Measurements from ENCODE around the gene CHMP5. TPM values are rescaled to one million over a fixed set of nuclear protein-coding genes. Genes with fewer than 3 reads are reported as not detected.

CHMP5 gene
- total and polyA plus RNA-seq, 7 donors = 54.6 to 307 (median 79.6) TPM

GRCh38 chr9:33277484-33277883 is 12.6 kb downstream of the CHMP5 start:
- H3K9me3 ChIP-seq = no peaks in the 10 kb centered on the region
- H3K36me3 ChIP-seq = peaks cover 25 to 98% (median 52%) of the 10 kb centered on the region in 4 donors
- WGBS, 2 donors = 96 to 98% methylated on average over 4 of the region's 4 CpGs
- TF ChIP-seq POLR2AphosphoS5 (IDR thresholded peaks at IDR 0.05) (no peak), EP300 (IDR thresholded peaks at IDR 0.05) (no peak), POLR2A (IDR thresholded peaks at IDR 0.05) (no peak)
- TF ChIP-seq, protein P1, sequence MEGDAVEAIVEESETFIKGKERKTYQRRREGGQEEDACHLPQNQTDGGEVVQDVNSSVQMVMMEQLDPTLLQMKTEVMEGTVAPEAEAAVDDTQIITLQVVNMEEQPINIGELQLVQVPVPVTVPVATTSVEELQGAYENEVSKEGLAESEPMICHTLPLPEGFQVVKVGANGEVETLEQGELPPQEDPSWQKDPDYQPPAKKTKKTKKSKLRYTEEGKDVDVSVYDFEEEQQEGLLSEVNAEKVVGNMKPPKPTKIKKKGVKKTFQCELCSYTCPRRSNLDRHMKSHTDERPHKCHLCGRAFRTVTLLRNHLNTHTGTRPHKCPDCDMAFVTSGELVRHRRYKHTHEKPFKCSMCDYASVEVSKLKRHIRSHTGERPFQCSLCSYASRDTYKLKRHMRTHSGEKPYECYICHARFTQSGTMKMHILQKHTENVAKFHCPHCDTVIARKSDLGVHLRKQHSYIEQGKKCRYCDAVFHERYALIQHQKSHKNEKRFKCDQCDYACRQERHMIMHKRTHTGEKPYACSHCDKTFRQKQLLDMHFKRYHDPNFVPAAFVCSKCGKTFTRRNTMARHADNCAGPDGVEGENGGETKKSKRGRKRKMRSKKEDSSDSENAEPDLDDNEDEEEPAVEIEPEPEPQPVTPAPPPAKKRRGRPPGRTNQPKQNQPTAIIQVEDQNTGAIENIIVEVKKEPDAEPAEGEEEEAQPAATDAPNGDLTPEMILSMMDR (IDR thresholded peaks at IDR 0.05) = no peak
- H3K27ac ChIP-seq = no peak overlapping the region
- DNase-seq = no peak
- H3K27me3 ChIP-seq = no peaks in the 10 kb centered on the region
- no peak overlapping the region for H3K4me3 ChIP-seq
- intact Hi-C loops (cut with DNase I) = no loop called here
- no peaks in the 10 kb centered on the region for H3K4me1 ChIP-seq

GRCh38 chr9:33285502-33285901 is 20.7 kb downstream of the CHMP5 start:
- H3K36me3 ChIP-seq = peaks cover 0 to 33% (median 7%) of the 10 kb centered on the region in 4 donors
- no peaks in the 10 kb centered on the region for H3K9me3 ChIP-seq
- H3K27ac ChIP-seq = no peak overlapping the region
- no peak overlapping the region for H3K4me3 ChIP-seq
- WGBS, 2 donors = 86% methylated on average over 5 of the region's 5 CpGs
- intact Hi-C loops (cut with DNase I) = loop anchor here (5.0 kb wide), 1 partner anchor 182 kb away; no protein-coding TSS in a partner anchor
- H3K27me3 ChIP-seq = no peaks in the 10 kb centered on the region
- DNase-seq = no peak
- H3K4me1 ChIP-seq = peaks cover 0 to 15% (median 11%) of the 10 kb centered on the region in 4 donors
- TF ChIP-seq POLR2A (IDR thresholded peaks at IDR 0.05) = no peak
- no peak for TF ChIP-seq EP300 (IDR thresholded peaks at IDR 0.05)
- no peak for TF ChIP-seq POLR2AphosphoS5 (IDR thresholded peaks at IDR 0.05)
- TF ChIP-seq, protein P1 (IDR thresholded peaks at IDR 0.05) = no peak

DNA sequence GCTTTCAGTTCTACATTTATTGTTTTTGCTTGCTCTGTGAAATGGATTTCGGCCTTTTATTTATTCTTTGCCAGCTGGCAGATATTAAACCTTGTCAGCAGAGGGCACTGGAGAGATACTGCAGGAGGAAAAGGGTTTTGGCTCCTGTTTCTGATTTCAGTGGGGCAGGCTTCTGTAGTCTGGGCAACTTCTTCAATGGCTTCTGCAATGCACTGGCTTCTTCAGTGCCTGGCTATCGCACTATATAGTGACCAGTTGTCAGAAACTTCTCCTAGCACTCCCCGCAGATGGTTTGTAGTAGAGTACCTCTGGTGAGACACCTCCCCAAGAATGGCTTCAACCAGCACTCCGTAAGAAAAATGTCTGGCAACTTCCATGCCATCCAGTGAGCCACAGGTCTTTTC is 22.2 kb downstream of the CHMP5 start:
- Histone ChIP-seq H3K36me3 (peaks cover 0 to 18% (median 2%) of the 10 kb centered on the region in 4 donors), H3K27me3 (no peaks in the 10 kb centered on the region), H3K9me3 (no peaks in the 10 kb centered on the region), H3K4me3 (no peak overlapping the region), H3K27ac (peak overlapping the region; percentile 51 to 97 (median 58)), H3K4me1 (peaks cover 0 to 28% (median 23%) of the 10 kb centered on the region in 4 donors)
- 33 to 54% methylated on average over 4 of the region's 4 CpGs for WGBS, 2 donors
- intact Hi-C loops (cut with DNase I) = loop anchor here (5.0 kb wide), 1 partner anchor 180 kb away; no protein-coding TSS in a partner anchor
- TF ChIP-seq POLR2AphosphoS5 (IDR thresholded peaks at IDR 0.05) (peak in 2 of 4 donors; percentile 55 to 58), POLR2A (IDR thresholded peaks at IDR 0.05) (no peak), EP300 (IDR thresholded peaks at IDR 0.05) (no peak)
- TF ChIP-seq, protein P1 (IDR thresholded peaks at IDR 0.05) = peak in 3 of 4 experiments; percentile 45 to 68 (median 68)
- no peak for DNase-seq

GRCh38 chr9:33288235-33288634 is 23.4 kb downstream of the CHMP5 start:
- peak overlapping the region; percentile 95 to 99 (median 96) for H3K27ac ChIP-seq
- WGBS, 2 donors = 66 to 74% methylated on average over 4 of the region's 4 CpGs
- TF ChIP-seq, protein P1 (IDR thresholded peaks at IDR 0.05) = no peak
- no peaks in the 10 kb centered on the region for H3K27me3 ChIP-seq
- H3K4me3 ChIP-seq = no peak overlapping the region
- H3K4me1 ChIP-seq = peaks cover 0 to 40% (median 31%) of the 10 kb centered on the region in 4 donors
- intact Hi-C loops (cut with DNase I) = loop anchor here (5.0 kb wide), 1 partner anchor 179 kb away; no protein-coding TSS in a partner anchor
- DNase-seq = no peak
- peaks cover 0 to 13% (median 0%) of the 10 kb centered on the region in 4 donors for H3K36me3 ChIP-seq
- H3K9me3 ChIP-seq = no peaks in the 10 kb centered on the region

Data from sigmoid colon (tissue), 7 donors.